Coronary artery (tissue), 2 donors: ENCODE results near the gene TEKT4.
"Not testable (repeated sequence)": the region's sequence is repeated elsewhere in the genome, so short reads cannot be mapped to it uniquely, and the experiment has no call there.

Experiments
- DNase-seq: peaks from one replicate; pipeline ENCODE4 v3.0.0-alpha.2; 2017; ENCODE audit warnings: low spot score
- H3K27ac ChIP-seq, 2 donors: fragments of 200-600 bp; sonication (generic); one replicate each; pipeline ENCODE4 v1.5.1; 2016 to 2019
- H3K4me3 ChIP-seq: fragments of 200-600 bp; sonication (generic); 2 replicates; pipeline ENCODE4 v1.5.1; 2016; ENCODE audit warnings: mild to moderate bottlenecking, moderate library complexity
- TF ChIP-seq, protein P1 (sequence below): fragments of 200-600 bp; sonication (generic); IDR thresholded peaks from one replicate; pipeline ENCODE4 v1.5.1; 2019; ENCODE audit warnings: antibody characterized with exemption

The TEKT4 gene

DNA sequence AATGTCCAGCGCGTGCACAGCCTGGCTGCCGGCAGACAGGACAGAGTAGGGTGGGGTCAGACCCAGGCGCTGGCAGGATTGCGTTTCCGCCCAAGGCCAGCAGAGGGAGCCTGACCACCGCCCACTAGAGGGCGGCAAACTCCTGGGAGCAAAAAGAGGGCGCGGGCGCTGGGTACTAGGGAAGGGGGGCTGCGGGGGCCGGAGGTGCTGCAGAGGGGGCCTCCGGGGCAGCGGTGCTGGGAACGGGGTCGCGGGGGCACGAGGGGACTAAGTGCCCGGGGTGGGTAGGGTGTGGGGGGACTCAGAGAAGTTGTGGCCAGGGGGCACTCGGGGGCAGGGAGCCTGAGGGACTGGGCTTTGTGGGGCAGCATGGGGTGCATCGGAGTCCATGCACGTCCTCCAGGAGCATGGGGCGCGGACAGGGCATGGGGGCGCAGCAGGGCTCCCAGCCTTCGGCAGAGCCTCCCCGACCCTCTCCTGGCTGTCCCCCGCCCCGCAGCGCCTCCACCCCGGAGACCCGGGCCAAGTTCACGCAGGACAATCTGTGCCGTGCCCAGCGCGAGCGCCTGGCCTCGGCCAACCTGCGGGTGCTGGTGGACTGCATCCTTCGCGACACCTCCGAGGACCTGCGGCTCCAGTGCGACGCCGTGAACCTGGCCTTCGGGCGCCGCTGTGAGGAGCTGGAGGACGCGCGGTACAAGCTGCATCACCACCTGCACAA lies 3.2 kb downstream of the TEKT4 start:
- no peak for DNase-seq
- Histone ChIP-seq H3K4me3 (no peak overlapping the region), H3K27ac (no peak overlapping the region)
- TF ChIP-seq, protein P1, sequence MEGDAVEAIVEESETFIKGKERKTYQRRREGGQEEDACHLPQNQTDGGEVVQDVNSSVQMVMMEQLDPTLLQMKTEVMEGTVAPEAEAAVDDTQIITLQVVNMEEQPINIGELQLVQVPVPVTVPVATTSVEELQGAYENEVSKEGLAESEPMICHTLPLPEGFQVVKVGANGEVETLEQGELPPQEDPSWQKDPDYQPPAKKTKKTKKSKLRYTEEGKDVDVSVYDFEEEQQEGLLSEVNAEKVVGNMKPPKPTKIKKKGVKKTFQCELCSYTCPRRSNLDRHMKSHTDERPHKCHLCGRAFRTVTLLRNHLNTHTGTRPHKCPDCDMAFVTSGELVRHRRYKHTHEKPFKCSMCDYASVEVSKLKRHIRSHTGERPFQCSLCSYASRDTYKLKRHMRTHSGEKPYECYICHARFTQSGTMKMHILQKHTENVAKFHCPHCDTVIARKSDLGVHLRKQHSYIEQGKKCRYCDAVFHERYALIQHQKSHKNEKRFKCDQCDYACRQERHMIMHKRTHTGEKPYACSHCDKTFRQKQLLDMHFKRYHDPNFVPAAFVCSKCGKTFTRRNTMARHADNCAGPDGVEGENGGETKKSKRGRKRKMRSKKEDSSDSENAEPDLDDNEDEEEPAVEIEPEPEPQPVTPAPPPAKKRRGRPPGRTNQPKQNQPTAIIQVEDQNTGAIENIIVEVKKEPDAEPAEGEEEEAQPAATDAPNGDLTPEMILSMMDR: peak; percentile 37

- no peak for DNase-seq
- no peak overlapping the region for H3K27ac ChIP-seq
- TF ChIP-seq, protein P1: no peak
- no peak overlapping the region for H3K4me3 ChIP-seq
Observed at GRCh38 chr2:94875064-94875819, 4.0 kb downstream of the TEKT4 start.

- Histone ChIP-seq H3K4me3 (no peak overlapping the region), H3K27ac (no peak overlapping the region)
- TF ChIP-seq, protein P1: no peak
- DNase-seq: no peak
Observed at GRCh38 chr2:94875820-94876522, 4.7 kb downstream of the TEKT4 start.

DNA sequence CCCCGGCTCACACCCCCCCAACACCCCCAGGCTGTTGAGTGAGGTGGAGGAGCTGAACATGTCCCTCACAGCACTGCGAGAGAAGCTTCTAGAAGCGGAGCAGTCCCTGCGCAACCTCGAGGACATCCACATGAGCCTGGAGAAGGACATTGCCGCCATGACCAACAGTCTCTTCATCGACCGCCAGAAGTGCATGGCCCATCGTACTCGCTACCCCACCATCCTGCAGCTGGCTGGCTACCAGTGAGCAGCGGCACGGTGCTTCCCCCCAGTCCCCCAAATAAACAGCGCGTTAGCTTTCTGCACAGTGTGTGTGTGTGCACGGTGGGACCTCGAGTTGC lies 5.3 kb downstream of the TEKT4 start:
- no peak overlapping the region for H3K27ac ChIP-seq
- TF ChIP-seq, protein P1: no peak
- DNase-seq: no peak
- no peak overlapping the region for H3K4me3 ChIP-seq

DNA sequence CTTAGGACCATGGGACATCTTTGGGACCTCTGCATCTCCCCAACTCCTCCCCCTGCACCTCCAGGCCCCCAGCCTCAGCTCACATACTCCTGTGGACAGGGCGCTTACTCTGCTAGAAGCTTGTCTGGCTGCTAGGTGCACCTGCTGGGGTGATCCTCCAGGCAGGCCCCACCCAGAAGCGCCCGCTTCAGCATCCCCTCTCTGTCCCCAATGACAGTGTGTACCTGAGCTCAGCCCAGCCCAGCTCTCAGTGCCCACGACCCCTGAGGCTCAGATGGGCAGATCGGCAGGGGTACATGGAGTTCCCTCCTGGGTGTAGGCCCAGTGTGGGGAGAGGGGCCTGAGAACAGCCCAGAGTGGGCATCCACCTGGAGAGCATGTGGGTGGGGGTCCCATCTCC lies 5.9 kb downstream of the TEKT4 start:
- TF ChIP-seq, protein P1: no peak
- no peak for DNase-seq
- H3K27ac ChIP-seq: no peak overlapping the region
- no peak overlapping the region for H3K4me3 ChIP-seq

DNA sequence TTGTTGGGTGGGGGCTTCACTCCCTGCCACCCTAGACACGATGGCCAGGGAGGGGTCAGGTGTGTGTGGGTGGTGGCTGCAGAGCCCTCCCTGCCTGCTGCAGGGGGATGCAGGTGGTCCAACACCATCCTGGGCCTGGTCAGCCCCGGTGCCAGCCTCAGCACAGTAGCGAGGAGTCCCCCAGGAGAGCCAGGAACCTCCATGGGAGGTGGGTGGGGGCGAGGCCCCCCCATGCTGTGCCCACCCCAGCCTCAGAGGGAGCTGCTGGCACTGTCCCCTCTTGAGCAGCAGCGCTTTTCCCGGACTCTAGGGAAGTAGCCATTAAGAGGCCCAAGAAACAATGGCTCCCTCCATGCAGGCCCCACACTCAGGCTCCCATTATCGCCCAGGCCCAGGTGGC lies 7.3 kb downstream of the TEKT4 start:
- not testable (repeated sequence) for DNase-seq, H3K27ac ChIP-seq, H3K4me3 ChIP-seq

DNA sequence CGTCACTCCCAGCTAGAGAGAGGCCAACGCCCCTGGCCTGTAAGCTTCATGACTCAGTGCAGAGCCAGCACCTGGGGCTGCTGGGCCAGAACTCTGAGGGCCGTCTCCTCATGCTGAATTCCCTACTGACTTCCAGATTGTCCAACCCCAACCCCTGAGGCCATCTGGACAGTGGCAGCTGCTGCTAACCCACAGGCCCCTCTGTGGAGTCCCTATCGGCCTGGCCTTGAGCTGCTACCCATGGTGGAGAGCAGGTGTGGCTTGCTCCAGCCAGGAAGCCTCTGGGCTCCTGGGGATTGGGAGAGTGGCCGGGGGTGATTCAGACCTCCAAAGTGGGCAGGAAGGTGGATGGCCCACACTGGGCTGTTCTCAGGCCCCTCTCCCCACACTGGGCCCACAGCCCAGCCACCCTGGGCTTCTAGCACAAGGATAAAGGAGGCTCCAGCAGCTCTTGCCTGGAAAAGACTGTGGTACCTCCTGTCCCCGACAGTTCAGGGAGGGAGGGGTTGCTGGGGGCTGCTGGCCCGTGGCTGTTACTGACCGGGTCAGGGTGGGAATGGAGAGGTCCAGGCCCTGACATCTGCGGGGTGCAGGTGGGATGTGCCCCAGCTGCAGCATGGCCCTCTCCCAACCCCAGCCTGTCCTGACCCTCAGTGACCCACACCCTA lies 8.2 kb downstream of the TEKT4 start:
- Histone ChIP-seq H3K27ac (no peak overlapping the region), H3K4me3 (no peak overlapping the region)
- TF ChIP-seq, protein P1: no peak
- no peak for DNase-seq
